ENCODE results near the gene SUSD3.

GRCh38 chr9:93017621-93018020 is 40.9 kb upstream of the SUSD3 start:
- TF ChIP-seq, protein P1, sequence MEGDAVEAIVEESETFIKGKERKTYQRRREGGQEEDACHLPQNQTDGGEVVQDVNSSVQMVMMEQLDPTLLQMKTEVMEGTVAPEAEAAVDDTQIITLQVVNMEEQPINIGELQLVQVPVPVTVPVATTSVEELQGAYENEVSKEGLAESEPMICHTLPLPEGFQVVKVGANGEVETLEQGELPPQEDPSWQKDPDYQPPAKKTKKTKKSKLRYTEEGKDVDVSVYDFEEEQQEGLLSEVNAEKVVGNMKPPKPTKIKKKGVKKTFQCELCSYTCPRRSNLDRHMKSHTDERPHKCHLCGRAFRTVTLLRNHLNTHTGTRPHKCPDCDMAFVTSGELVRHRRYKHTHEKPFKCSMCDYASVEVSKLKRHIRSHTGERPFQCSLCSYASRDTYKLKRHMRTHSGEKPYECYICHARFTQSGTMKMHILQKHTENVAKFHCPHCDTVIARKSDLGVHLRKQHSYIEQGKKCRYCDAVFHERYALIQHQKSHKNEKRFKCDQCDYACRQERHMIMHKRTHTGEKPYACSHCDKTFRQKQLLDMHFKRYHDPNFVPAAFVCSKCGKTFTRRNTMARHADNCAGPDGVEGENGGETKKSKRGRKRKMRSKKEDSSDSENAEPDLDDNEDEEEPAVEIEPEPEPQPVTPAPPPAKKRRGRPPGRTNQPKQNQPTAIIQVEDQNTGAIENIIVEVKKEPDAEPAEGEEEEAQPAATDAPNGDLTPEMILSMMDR (IDR thresholded peaks at IDR 0.05; ENCODE audit: low read depth, low read length) = no peak
- no peak for TF ChIP-seq EZH2phosphoT487 (IDR thresholded peaks at IDR 0.05; ENCODE audit: low read depth)
